IMR-90 (cell line): Measurements from ENCODE around the gene ATRN.
"Not testable (repeated sequence)": the region's sequence is repeated elsewhere in the genome, so short reads cannot be mapped to it uniquely, and the experiment has no call there.

Source experiments
- BHLHE40 ChIP-seq: fragments of 150-350 bp; IDR thresholded peaks from 2 replicates; pipeline ENCODE4 v1.6.1; 2016; ENCODE audit warnings: mild to moderate bottlenecking, low read depth, low read length
- CTCF ChIP-seq: conservative IDR thresholded peaks from 2 replicates; pipeline ENCODE4 v1.5.1; 2012; ENCODE audit warnings: mild to moderate bottlenecking, low read depth, low read length, improper control_type of control experiment
- POLR2A ChIP-seq: IDR thresholded peaks from 2 replicates; pipeline ENCODE4 v1.6.1; 2012; ENCODE audit warnings: mild to moderate bottlenecking, low read depth, low read length

GRCh38 chr20:3615171-3615840 lies 144.5 kb downstream of the ATRN start:
- TF ChIP-seq POLR2A, CTCF, BHLHE40: not testable (repeated sequence)
